Endodermal cell (in vitro differentiated cells): ENCODE data around the gene C1orf21. TPM values are rescaled to one million over a fixed set of nuclear protein-coding genes. Genes with fewer than 3 reads are reported as not detected.

Experiments used
- DNase-seq: peaks from one replicate; pipeline ENCODE4 v3.0.0-alpha.2; 2017
- H3K27ac ChIP-seq: 2 replicates; pipeline ENCODE4 v1.5.1; 2013; ENCODE audit warnings: mild to moderate bottlenecking, low read depth, low read length, moderate library complexity
- H3K27me3 ChIP-seq: 2 replicates; pipeline ENCODE4 v1.6.1; 2013; ENCODE audit warnings: mild to moderate bottlenecking, low read length, moderate library complexity; ENCODE audit not compliant: insufficient read depth, control insufficient read depth, poor library complexity, severe bottlenecking
- H3K36me3 ChIP-seq: 2 replicates; pipeline ENCODE4 v1.7.0; 2013; ENCODE audit warnings: mild to moderate bottlenecking, low read length, moderate library complexity; ENCODE audit not compliant: control insufficient read depth, insufficient read depth
- H3K4me1 ChIP-seq: one replicate; pipeline ENCODE4 v1.7.0; 2013; ENCODE audit warnings: low read length; ENCODE audit not compliant: control insufficient read depth, insufficient read depth
- H3K4me3 ChIP-seq: 2 replicates; pipeline ENCODE4 v1.5.1; 2013; ENCODE audit warnings: mild to moderate bottlenecking, low read length, moderate library complexity
- H3K9ac ChIP-seq: 2 replicates; pipeline ENCODE4 v1.6.1; 2013; ENCODE audit warnings: mild to moderate bottlenecking, low read length, moderate library complexity; ENCODE audit not compliant: poor library complexity, severe bottlenecking; ENCODE audit errors: extremely low read depth
- H3K9me3 ChIP-seq: 2 replicates; pipeline ENCODE4 v1.6.1; 2013; ENCODE audit warnings: mild to moderate bottlenecking, low read length, moderate library complexity; ENCODE audit not compliant: control insufficient read depth
- H3K27ac Mint-ChIP-seq: 2 replicates; pipeline ENCODE4 v1.8.0; 2020; ENCODE audit warnings: mixed read lengths
- H3K27me3 Mint-ChIP-seq: 2 replicates; pipeline ENCODE4 v1.8.0; 2021; ENCODE audit warnings: mild to moderate bottlenecking, mixed read lengths; ENCODE audit not compliant: insufficient read depth
- H3K36me3 Mint-ChIP-seq: 2 replicates; pipeline ENCODE4 v1.8.0; 2020; ENCODE audit warnings: low read depth, mixed read lengths
- H3K4me1 Mint-ChIP-seq: 2 replicates; pipeline ENCODE4 v1.8.0; 2020; ENCODE audit warnings: mixed read lengths
- H3K4me3 Mint-ChIP-seq: 2 replicates; pipeline ENCODE4 v1.8.0; 2020; ENCODE audit warnings: mild to moderate bottlenecking, moderate library complexity, mixed read lengths
- H3K9me3 Mint-ChIP-seq: 2 replicates; pipeline ENCODE4 v1.8.0; 2020; ENCODE audit warnings: mild to moderate bottlenecking, mixed read lengths
- WGBS, 2 experiments: methylation state at CpG; one replicate each; pipeline versions ENCODE4 v1.1.5 to v1.1.7; 2013; ENCODE audit warnings: missing lambda C conversion rate in 2 of 2, mixed read lengths in 1 of 2; ENCODE audit not compliant: insufficient coverage in 1 of 2, insufficient read length in 1 of 2; 5-methylcytosine and 5-hydroxymethylcytosine counted together
- total RNA-seq, 2 donors: library from RNA; stranded (reverse); fragmentation: NEBNext Ultra II Directional in 1 of 2; extraction: Animal tissue kit (Norgen Biotek cat#: 25700) in 1 of 2; gene quantifications; 2 replicates in 1 of 2; 3 replicates in 1 of 2; pipeline ENCODE4 v1.2.1, GENCODE V29; 2021
- TF ChIP-seq, protein P1 (sequence below): fragments of 200-600 bp; sonication (generic); conservative IDR thresholded peaks from 2 replicates; pipeline ENCODE4 v1.5.0; 2021; ENCODE audit warnings: antibody characterized with exemption, mild to moderate bottlenecking

The C1orf21 gene
- total RNA-seq, 2 donors from 2014 or later: 9.1 to 10.2 TPM

- Mint-ChIP-seq H3K4me1 (peaks cover 23% of the 10 kb centered on the region), H3K27ac (peak overlapping the region; percentile 26), H3K27me3 (no peaks in the 10 kb centered on the region), H3K9me3 (no peaks in the 10 kb centered on the region), H3K36me3 (no peaks in the 10 kb centered on the region), H3K4me3 (no peak overlapping the region)
- no peak for DNase-seq
- Histone ChIP-seq H3K27me3 (no peaks in the 10 kb centered on the region), H3K4me1 (peaks cover 4% of the 10 kb centered on the region), H3K36me3 (peaks cover 4% of the 10 kb centered on the region), H3K4me3 (no peak overlapping the region), H3K9ac (no peak overlapping the region), H3K9me3 (no peaks in the 10 kb centered on the region), H3K27ac (no peak overlapping the region)
- 95 to 96% methylated on average over 3 to 5 of the region's 5 CpGs for WGBS, 2 experiments
- TF ChIP-seq, protein P1, sequence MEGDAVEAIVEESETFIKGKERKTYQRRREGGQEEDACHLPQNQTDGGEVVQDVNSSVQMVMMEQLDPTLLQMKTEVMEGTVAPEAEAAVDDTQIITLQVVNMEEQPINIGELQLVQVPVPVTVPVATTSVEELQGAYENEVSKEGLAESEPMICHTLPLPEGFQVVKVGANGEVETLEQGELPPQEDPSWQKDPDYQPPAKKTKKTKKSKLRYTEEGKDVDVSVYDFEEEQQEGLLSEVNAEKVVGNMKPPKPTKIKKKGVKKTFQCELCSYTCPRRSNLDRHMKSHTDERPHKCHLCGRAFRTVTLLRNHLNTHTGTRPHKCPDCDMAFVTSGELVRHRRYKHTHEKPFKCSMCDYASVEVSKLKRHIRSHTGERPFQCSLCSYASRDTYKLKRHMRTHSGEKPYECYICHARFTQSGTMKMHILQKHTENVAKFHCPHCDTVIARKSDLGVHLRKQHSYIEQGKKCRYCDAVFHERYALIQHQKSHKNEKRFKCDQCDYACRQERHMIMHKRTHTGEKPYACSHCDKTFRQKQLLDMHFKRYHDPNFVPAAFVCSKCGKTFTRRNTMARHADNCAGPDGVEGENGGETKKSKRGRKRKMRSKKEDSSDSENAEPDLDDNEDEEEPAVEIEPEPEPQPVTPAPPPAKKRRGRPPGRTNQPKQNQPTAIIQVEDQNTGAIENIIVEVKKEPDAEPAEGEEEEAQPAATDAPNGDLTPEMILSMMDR: no peak
Observed at GRCh38 chr1:184487531-184488193, 100.8 kb downstream of the C1orf21 start.

GRCh38 chr1:184489908-184490307, 103.1 kb downstream of the C1orf21 start:
- Mint-ChIP-seq H3K36me3 (no peaks in the 10 kb centered on the region), H3K27me3 (no peaks in the 10 kb centered on the region), H3K4me1 (peaks cover 23% of the 10 kb centered on the region), H3K9me3 (no peaks in the 10 kb centered on the region), H3K4me3 (no peak overlapping the region), H3K27ac (no peak overlapping the region)
- Histone ChIP-seq H3K9ac (no peak overlapping the region), H3K4me3 (no peak overlapping the region), H3K27ac (no peak overlapping the region), H3K4me1 (peaks cover 4% of the 10 kb centered on the region), H3K27me3 (no peaks in the 10 kb centered on the region), H3K36me3 (no peaks in the 10 kb centered on the region), H3K9me3 (no peaks in the 10 kb centered on the region)
- TF ChIP-seq, protein P1: no peak
- 88 to 92% methylated on average over 3 of the region's 3 CpGs for WGBS, 2 experiments
- no peak for DNase-seq

GRCh38 chr1:184492536-184492935, 105.7 kb downstream of the C1orf21 start:
- Histone ChIP-seq H3K4me1 (no peaks in the 10 kb centered on the region), H3K36me3 (no peaks in the 10 kb centered on the region), H3K9ac (no peak overlapping the region), H3K4me3 (no peak overlapping the region), H3K27ac (no peak overlapping the region), H3K9me3 (no peaks in the 10 kb centered on the region), H3K27me3 (no peaks in the 10 kb centered on the region)
- no peak for DNase-seq
- peaks cover 15% of the 10 kb centered on the region for H3K4me1 Mint-ChIP-seq
- H3K27ac Mint-ChIP-seq: no peak overlapping the region
- TF ChIP-seq, protein P1: no peak
- H3K27me3 Mint-ChIP-seq: no peaks in the 10 kb centered on the region
- H3K36me3 Mint-ChIP-seq: no peaks in the 10 kb centered on the region
- H3K9me3 Mint-ChIP-seq: no peaks in the 10 kb centered on the region
- H3K4me3 Mint-ChIP-seq: no peak overlapping the region
